Measurements from ENCODE around the gene DNAJC15. TPM values are rescaled to one million over a fixed set of nuclear protein-coding genes. Genes with fewer than 3 reads are reported as not detected.
"Not testable (repeated sequence)": the region's sequence is repeated elsewhere in the genome, so short reads cannot be mapped to it uniquely, and the experiment has no call there.

DNAJC15 gene
- total RNA-seq, 2 experiments from 2014 or later, result 12.3 to 14.2 TPM

GRCh38 chr13:43054803-43055802 is 31.7 kb downstream of the DNAJC15 start:
- Mint-ChIP-seq H3K9me3 (ENCODE audit: insufficient read depth) (no peaks in the 10 kb centered on the region), H3K4me1 (ENCODE audit: low read depth) (peaks cover 29% of the 10 kb centered on the region), H3K4me3 (no peak overlapping the region), H3K36me3 (ENCODE audit: low read depth) (peaks cover 25% of the 10 kb centered on the region), H3K27ac (no peak overlapping the region), H3K27me3 (ENCODE audit: low read depth) (no peaks in the 10 kb centered on the region)
- ATAC-seq, result peak; percentile 59
- ChIA-PET POLR2A (interaction anchor here (1.0 to 2.5 kb wide), 3 partner anchors 18 to 63 kb away, joined by 3 to 27 read pairs (median 8); partner anchors contain the start of genes DNAJC15 and EPSTI1), CTCF (interaction anchor here (1.0 to 1.2 kb wide), 4 partner anchors 30 to 85 kb away, joined by 3 to 5 read pairs (median 3); no protein-coding TSS in a partner anchor)
- DNase-seq, result peak; percentile 37

GRCh38 chr13:43057653-43058317 is 34.4 kb downstream of the DNAJC15 start:
- Mint-ChIP-seq H3K4me3 (peak overlapping the region; percentile 6), H3K27me3 (ENCODE audit: low read depth) (no peaks in the 10 kb centered on the region), H3K4me1 (ENCODE audit: low read depth) (peaks cover 39% of the 10 kb centered on the region), H3K36me3 (ENCODE audit: low read depth) (peaks cover 24% of the 10 kb centered on the region), H3K27ac (peak overlapping the region; percentile 35), H3K9me3 (ENCODE audit: insufficient read depth) (no peaks in the 10 kb centered on the region)
- DNase-seq, result peak; percentile 35
- CTCF ChIA-PET, result interaction anchor here (0.7 to 2.1 kb wide), 4 partner anchors 19 to 85 kb away, joined by 3 to 8 read pairs (median 4); no protein-coding TSS in a partner anchor
- POLR2A ChIA-PET, result interaction anchor here (0.6 to 1.3 kb wide), 4 partner anchors 11 to 67 kb away, joined by 3 to 12 read pairs (median 4); partner anchors contain the start of gene EPSTI1
- ATAC-seq, result peak; percentile 59

GRCh38 chr13:43058318-43058674 is 34.9 kb downstream of the DNAJC15 start:
- peak; percentile 36 for DNase-seq
- H3K4me1 Mint-ChIP-seq (ENCODE audit: low read depth), result peaks cover 39% of the 10 kb centered on the region
- H3K36me3 Mint-ChIP-seq (ENCODE audit: low read depth), result peaks cover 19% of the 10 kb centered on the region
- no peak overlapping the region for H3K4me3 Mint-ChIP-seq
- ChIA-PET POLR2A (interaction anchor here (0.6 to 1.3 kb wide), 4 partner anchors 12 to 68 kb away, joined by 3 to 12 read pairs (median 4); partner anchors contain the start of gene EPSTI1), CTCF (interaction anchor here (0.7 to 2.1 kb wide), 4 partner anchors 18 to 85 kb away, joined by 3 to 8 read pairs (median 4); no protein-coding TSS in a partner anchor)
- peak; percentile 43 for ATAC-seq
- H3K27me3 Mint-ChIP-seq (ENCODE audit: low read depth), result no peaks in the 10 kb centered on the region
- H3K27ac Mint-ChIP-seq, result peak overlapping the region; percentile 35
- H3K9me3 Mint-ChIP-seq (ENCODE audit: insufficient read depth), result no peaks in the 10 kb centered on the region

- H3K4me1 Mint-ChIP-seq (ENCODE audit: low read depth), result peaks cover 39% of the 10 kb centered on the region
- POLR2A ChIA-PET, result interaction anchor here (1.1 kb wide), 1 partner anchor 68 kb away, joined by 6 read pairs; no protein-coding TSS in a partner anchor
- H3K36me3 Mint-ChIP-seq (ENCODE audit: low read depth), result peaks cover 17% of the 10 kb centered on the region
Observed at GRCh38 chr13:43058831-43059230, 35.4 kb downstream of the DNAJC15 start.

GRCh38 chr13:43059779-43060178 is 36.4 kb downstream of the DNAJC15 start:
- H3K4me3 Mint-ChIP-seq; ATAC-seq; DNase-seq; CTCF ChIA-PET; POLR2A ChIA-PET; H3K27me3 Mint-ChIP-seq (ENCODE audit: low read depth); H3K9me3 Mint-ChIP-seq (ENCODE audit: insufficient read depth): not testable (repeated sequence)
- Mint-ChIP-seq H3K36me3 (ENCODE audit: low read depth) (peaks cover 17% of the 10 kb centered on the region), H3K4me1 (ENCODE audit: low read depth) (peaks cover 39% of the 10 kb centered on the region), H3K27ac (peak overlapping the region; percentile 1)

More at GRCh38 chr13:43058831-43059230, 35.4 kb downstream of the DNAJC15 start:
- no peak for DNase-seq
- Mint-ChIP-seq H3K9me3 (ENCODE audit: insufficient read depth) (no peaks in the 10 kb centered on the region), H3K27me3 (ENCODE audit: low read depth) (no peaks in the 10 kb centered on the region), H3K27ac (peak overlapping the region; percentile 17), H3K4me3 (no peak overlapping the region)
- no peak for ATAC-seq
- CTCF ChIA-PET, result no interaction called here

GRCh38 chr13:43060806-43061205 is 37.4 kb downstream of the DNAJC15 start:
- peaks cover 17% of the 10 kb centered on the region for H3K36me3 Mint-ChIP-seq (ENCODE audit: low read depth)
- DNase-seq; H3K27me3 Mint-ChIP-seq (ENCODE audit: low read depth); H3K27ac Mint-ChIP-seq; H3K4me3 Mint-ChIP-seq; CTCF ChIA-PET; ATAC-seq; POLR2A ChIA-PET; H3K9me3 Mint-ChIP-seq (ENCODE audit: insufficient read depth): not testable (repeated sequence)
- H3K4me1 Mint-ChIP-seq (ENCODE audit: low read depth), result peaks cover 39% of the 10 kb centered on the region

GRCh38 chr13:43061496-43062280 is 38.3 kb downstream of the DNAJC15 start:
- H3K27ac Mint-ChIP-seq, result no peak overlapping the region
- H3K4me3 Mint-ChIP-seq, result no peak overlapping the region
- peaks cover 18% of the 10 kb centered on the region for H3K36me3 Mint-ChIP-seq (ENCODE audit: low read depth)
- no peaks in the 10 kb centered on the region for H3K9me3 Mint-ChIP-seq (ENCODE audit: insufficient read depth)
- H3K4me1 Mint-ChIP-seq (ENCODE audit: low read depth), result peaks cover 33% of the 10 kb centered on the region
- ChIA-PET POLR2A (no interaction called here), CTCF (no interaction called here)
- no peaks in the 10 kb centered on the region for H3K27me3 Mint-ChIP-seq (ENCODE audit: low read depth)
- ATAC-seq (no peak), DNase-seq (no peak)

- ChIA-PET CTCF (interaction anchor here (1.0 to 2.1 kb wide), 2 partner anchors 13 to 100 kb away, joined by 4 to 8 read pairs; no protein-coding TSS in a partner anchor), POLR2A (no interaction called here)
- DNase-seq (no peak), ATAC-seq (no peak)
- Mint-ChIP-seq H3K27ac (no peak overlapping the region), H3K4me3 (no peak overlapping the region), H3K4me1 (ENCODE audit: low read depth) (peaks cover 27% of the 10 kb centered on the region), H3K36me3 (ENCODE audit: low read depth) (peaks cover 24% of the 10 kb centered on the region), H3K9me3 (ENCODE audit: insufficient read depth) (no peaks in the 10 kb centered on the region), H3K27me3 (ENCODE audit: low read depth) (no peaks in the 10 kb centered on the region)
Observed at GRCh38 chr13:43071824-43072223, 48.4 kb downstream of the DNAJC15 start.

GRCh38 chr13:43072394-43072793 is 49.0 kb downstream of the DNAJC15 start:
- ChIA-PET POLR2A (no interaction called here), CTCF (interaction anchor here (1.0 to 2.1 kb wide), 2 partner anchors 12 to 101 kb away, joined by 4 to 8 read pairs; no protein-coding TSS in a partner anchor)
- no peak overlapping the region for H3K27ac Mint-ChIP-seq
- H3K4me1 Mint-ChIP-seq (ENCODE audit: low read depth), result peaks cover 31% of the 10 kb centered on the region
- H3K4me3 Mint-ChIP-seq, result no peak overlapping the region
- no peak for DNase-seq
- H3K9me3 Mint-ChIP-seq (ENCODE audit: insufficient read depth), result no peaks in the 10 kb centered on the region
- H3K27me3 Mint-ChIP-seq (ENCODE audit: low read depth), result no peaks in the 10 kb centered on the region
- ATAC-seq, result no peak
- peaks cover 24% of the 10 kb centered on the region for H3K36me3 Mint-ChIP-seq (ENCODE audit: low read depth)

- Mint-ChIP-seq H3K4me1 (ENCODE audit: low read depth) (peaks cover 31% of the 10 kb centered on the region), H3K4me3 (peak overlapping the region; percentile 0), H3K9me3 (ENCODE audit: insufficient read depth) (no peaks in the 10 kb centered on the region), H3K36me3 (ENCODE audit: low read depth) (peaks cover 20% of the 10 kb centered on the region), H3K27me3 (ENCODE audit: low read depth) (no peaks in the 10 kb centered on the region), H3K27ac (no peak overlapping the region)
- ATAC-seq (peak; percentile 33), DNase-seq (no peak)
- POLR2A ChIA-PET, result no interaction called here
- CTCF ChIA-PET, result interaction anchor here (0.7 kb wide), 1 partner anchor 105 kb away, joined by 5 read pairs; no protein-coding TSS in a partner anchor
Observed at GRCh38 chr13:43074824-43075510, 51.6 kb downstream of the DNAJC15 start.

Measured in activated CD8-positive, alpha-beta T cell treated with anti-CD3 and anti-CD28 coated beads, Interleukin-2, amount 10 ng/mL, durations not matched to agents 7 days and 5 days (primary cell).